Epithelial cell of proximal tubule (primary cell): Measurements from ENCODE around the gene ARHGAP45. TPM values are rescaled to one million over a fixed set of nuclear protein-coding genes. Genes with fewer than 3 reads are reported as not detected.
A peak's percentile ranks its signal among the peaks of the same experiment; 100 is the strongest.

Experiments
- DNase-seq: peaks from one replicate; pipeline ENCODE4 v3.0.0-alpha.2; 2011; ENCODE audit warnings: low read depth
- H3K4me3 ChIP-seq: 2 replicates; pipeline ENCODE4 v1.5.1; 2011; ENCODE audit warnings: low read depth, mild to moderate bottlenecking, low read length
- total RNA-seq: library from RNA; depleted of rRNA; stranded (reverse); fragments of >200 nt; gene quantifications from 2 replicates; pipeline ENCODE4 v1.2.3, GENCODE V29; 2015
- TF ChIP-seq, protein P1 (sequence below): conservative IDR thresholded peaks from 2 replicates; pipeline ENCODE4 v1.5.1; 2012; ENCODE audit warnings: low read depth, mild to moderate bottlenecking, low read length

The ARHGAP45 gene
- total RNA-seq, 1 donor from 2014 or later, result 6.7 TPM

DNA sequence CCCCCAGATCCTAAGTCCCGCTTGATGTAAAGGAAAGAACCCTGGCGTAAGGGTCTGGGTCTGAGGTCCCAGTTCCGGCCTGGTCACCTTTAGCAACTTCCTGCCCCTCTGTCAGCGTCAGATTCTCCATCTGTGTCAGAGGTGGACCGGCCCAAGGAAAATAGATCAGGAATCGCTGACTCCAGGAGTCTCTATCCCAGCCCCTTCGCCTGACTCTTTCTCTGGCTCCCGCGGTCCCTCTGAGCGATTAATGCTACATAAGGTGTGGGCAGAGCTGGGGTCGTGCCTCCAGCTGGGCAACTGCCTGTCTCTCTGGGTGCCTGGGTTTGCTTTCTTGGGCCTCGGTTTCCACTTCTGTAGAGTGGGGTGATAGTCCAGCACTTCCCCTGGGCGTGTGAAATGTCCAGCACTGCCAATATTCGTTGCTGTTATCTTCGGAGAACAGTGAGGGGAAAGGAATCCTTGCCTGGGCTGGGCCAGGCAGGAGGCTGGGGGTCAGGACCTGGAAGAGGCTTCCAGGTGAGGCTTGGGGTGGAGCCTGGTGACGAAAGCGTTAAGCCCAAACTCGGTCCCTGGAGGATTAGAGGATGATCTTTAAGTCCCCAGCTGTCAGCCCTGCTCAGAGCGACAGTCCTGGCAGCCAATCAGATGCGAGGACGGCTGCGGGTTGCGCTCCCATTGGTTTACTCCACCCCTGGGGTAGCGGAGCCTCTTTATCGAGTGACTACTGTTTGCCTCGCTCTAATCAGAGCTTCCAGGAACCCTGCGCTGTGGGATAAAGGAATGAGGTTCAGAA lies 26.3 kb upstream of the ARHGAP45 start:
- peak; percentile 48 for DNase-seq
- TF ChIP-seq, protein P1, sequence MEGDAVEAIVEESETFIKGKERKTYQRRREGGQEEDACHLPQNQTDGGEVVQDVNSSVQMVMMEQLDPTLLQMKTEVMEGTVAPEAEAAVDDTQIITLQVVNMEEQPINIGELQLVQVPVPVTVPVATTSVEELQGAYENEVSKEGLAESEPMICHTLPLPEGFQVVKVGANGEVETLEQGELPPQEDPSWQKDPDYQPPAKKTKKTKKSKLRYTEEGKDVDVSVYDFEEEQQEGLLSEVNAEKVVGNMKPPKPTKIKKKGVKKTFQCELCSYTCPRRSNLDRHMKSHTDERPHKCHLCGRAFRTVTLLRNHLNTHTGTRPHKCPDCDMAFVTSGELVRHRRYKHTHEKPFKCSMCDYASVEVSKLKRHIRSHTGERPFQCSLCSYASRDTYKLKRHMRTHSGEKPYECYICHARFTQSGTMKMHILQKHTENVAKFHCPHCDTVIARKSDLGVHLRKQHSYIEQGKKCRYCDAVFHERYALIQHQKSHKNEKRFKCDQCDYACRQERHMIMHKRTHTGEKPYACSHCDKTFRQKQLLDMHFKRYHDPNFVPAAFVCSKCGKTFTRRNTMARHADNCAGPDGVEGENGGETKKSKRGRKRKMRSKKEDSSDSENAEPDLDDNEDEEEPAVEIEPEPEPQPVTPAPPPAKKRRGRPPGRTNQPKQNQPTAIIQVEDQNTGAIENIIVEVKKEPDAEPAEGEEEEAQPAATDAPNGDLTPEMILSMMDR, result no peak
- peak overlapping the region; percentile 65 for H3K4me3 ChIP-seq

DNA sequence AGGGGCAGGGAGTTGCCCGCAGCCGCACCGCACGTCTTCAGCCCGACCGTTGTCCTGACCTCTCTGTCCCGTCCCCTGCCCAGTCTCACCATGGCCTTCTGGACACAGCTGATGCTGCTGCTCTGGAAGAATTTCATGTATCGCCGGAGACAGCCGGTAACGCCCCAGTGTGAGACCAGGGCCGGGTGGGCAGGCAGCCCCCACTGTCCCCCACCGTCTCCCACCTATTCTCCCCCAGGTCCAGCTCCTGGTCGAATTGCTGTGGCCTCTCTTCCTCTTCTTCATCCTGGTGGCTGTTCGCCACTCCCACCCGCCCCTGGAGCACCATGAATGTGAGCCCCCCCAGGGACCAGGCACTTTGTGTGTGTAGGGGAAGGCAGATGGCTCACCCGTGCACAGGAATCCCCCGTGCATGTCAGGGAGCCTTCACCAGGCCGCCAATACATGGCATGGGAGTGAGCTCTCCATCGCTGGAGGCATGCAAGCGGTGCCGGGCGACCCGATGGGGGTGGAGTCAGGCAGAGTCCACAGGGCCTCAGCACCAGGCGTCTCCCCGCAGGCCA lies 25.6 kb upstream of the ARHGAP45 start:
- H3K4me3 ChIP-seq, result peak overlapping the region; percentile 65
- DNase-seq, result no peak
- TF ChIP-seq, protein P1, result no peak

DNA sequence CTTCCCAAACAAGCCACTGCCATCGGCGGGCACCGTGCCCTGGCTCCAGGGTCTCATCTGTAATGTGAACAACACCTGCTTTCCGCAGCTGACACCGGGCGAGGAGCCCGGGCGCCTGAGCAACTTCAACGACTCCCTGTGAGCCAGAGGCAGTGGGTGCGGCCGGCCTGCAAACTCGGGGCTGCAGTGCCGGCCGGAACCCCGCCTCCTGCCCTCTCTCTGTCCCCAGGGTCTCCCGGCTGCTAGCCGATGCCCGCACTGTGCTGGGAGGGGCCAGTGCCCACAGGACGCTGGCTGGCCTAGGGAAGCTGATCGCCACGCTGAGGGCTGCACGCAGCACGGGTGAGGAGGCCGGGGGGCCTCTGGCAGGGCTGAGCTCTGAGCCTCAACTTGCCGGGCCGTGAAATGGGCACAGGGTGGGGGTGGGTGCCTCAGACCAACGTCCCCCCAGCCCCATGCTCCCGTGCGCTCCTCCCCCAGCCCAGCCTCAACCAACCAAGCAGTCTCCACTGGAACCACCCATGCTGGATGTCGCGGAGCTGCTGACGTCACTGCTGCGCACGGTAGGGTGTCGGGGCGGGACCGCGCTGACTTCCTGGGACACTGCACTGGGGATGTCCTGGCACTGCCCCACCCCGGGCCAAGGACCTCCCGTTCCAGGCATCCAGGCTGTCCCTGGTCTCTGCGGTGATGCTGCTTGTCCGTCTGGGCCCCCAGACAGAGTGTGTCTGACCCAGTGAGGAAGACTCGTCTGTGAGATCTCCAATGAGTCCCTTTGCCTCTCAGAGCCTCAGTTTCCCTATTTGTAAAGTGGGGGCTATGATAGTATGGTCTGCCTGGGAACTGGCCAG lies 24.9 kb upstream of the ARHGAP45 start:
- H3K4me3 ChIP-seq, result no peak overlapping the region

DNA sequence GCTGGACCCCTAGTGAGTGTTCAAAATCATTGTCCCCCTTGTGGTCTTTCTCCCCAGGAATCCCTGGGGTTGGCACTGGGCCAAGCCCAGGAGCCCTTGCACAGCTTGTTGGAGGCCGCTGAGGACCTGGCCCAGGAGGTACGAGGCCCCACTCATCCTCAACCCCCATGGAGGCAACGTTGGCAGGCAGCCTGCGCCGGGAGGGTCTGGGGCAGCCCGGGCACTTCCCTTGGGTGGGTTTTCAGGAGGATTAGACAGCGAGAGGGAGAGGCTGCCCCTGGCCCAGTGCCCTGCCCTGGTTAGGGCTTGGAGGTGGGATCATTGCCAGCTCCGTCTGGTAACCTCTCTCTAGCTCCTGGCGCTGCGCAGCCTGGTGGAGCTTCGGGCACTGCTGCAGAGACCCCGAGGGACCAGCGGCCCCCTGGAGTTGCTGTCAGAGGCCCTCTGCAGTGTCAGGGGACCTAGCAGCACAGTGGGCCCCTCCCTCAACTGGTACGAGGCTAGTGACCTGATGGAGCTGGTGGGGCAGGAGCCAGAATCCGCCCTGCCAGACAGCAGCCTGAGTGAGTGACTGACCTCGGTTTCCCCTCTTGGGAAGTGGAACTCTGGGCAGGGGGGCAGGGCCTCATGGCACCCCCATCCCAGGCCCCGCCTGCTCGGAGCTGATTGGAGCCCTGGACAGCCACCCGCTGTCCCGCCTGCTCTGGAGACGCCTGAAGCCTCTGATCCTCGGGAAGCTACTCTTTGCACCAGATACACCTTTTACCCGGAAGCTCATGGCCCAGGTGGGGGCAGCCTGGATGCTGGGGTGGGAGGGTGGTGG lies 24.1 kb upstream of the ARHGAP45 start:
- no peak for DNase-seq
- H3K4me3 ChIP-seq, result no peak overlapping the region
- TF ChIP-seq, protein P1, result no peak

More for the DNA sequence above, 24.9 kb upstream of the ARHGAP45 start:
- no peak for DNase-seq
- TF ChIP-seq, protein P1, result no peak

DNA sequence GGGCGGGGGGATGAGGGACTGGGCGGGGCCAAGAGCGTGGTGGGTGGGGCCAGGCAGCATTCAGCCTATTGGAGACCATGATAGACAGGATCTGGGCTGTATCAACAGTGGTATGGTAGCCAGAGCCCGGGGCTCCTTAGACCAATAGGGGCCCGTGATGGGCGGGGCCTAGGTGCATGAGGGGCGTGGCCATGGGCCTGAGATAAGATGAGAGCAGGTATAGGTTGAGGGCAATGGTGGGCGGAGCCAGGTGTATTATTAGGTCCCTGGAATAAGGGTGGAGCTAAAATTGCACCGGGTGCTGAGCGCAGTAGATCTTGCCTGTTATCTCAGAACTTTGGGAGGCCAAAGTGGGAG lies 21.7 kb upstream of the ARHGAP45 start:
- DNase-seq, result no peak
- no peak overlapping the region for H3K4me3 ChIP-seq
- TF ChIP-seq, protein P1, result no peak

DNA sequence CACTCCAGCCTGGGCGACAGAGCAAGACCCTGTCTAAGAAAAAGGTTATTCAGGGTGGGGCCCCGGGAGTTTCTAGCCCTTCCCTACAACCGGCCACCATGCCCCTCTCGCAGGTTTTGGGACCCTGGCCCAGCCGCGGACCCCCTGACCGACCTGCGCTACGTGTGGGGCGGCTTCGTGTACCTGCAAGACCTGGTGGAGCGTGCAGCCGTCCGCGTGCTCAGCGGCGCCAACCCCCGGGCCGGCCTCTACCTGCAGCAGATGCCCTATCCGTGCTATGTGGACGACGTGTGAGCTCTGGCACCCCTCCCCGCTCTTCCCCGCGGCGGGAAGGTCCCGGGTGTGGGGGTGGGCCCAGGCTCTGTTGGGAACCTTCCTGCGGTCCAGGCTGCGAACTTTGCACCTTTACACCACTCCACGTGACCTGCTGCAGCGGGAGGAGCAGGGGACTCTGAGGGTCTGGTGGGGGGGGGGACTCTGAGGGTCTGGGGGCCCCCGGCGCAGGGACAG lies 20.8 kb upstream of the ARHGAP45 start:
- DNase-seq, result no peak
- TF ChIP-seq, protein P1, result no peak
- no peak overlapping the region for H3K4me3 ChIP-seq
